Stimulated activated naive CD4-positive, alpha-beta T cell treated with Interleukin-2 at 50 U/mL for 16 hours (primary cell): ENCODE data around the gene PORCN.
"Not testable (repeated sequence)": the region's sequence is repeated elsewhere in the genome, so short reads cannot be mapped to it uniquely, and the experiment has no call there.

ENCODE experiments used
- DNase-seq: peaks from one replicate; lab custom pipeline; 2025; lab: John Stamatoyannopoulos, UW

Gene PORCN

GRCh38 chrX:48540480-48540879 lies 31.7 kb downstream of the PORCN start:
- no peak for DNase-seq

- DNase-seq = no peak
These were observed 32.5 kb downstream of the PORCN start for GRCh38 chrX:48541140-48541814.

- DNase-seq = no peak
These were observed 40.1 kb downstream of the PORCN start for GRCh38 chrX:48548871-48549270.

- DNase-seq = not testable (repeated sequence)
These were observed 47.0 kb downstream of the PORCN start for GRCh38 chrX:48555731-48556325.

- DNase-seq = no peak
These were observed 49.5 kb downstream of the PORCN start for GRCh38 chrX:48558271-48558670.

- DNase-seq = no peak
These were observed 50.8 kb downstream of the PORCN start for GRCh38 chrX:48559636-48560035.

GRCh38 chrX:48560056-48560455 lies 51.3 kb downstream of the PORCN start:
- no peak for DNase-seq

GRCh38 chrX:48560681-48561080 lies 51.9 kb downstream of the PORCN start:
- DNase-seq = no peak

GRCh38 chrX:48569958-48570357 lies 61.2 kb downstream of the PORCN start:
- DNase-seq = no peak
